SK-N-SH (cell line): Measurements from ENCODE around the gene GPRC5A. TPM values are rescaled to one million over a fixed set of nuclear protein-coding genes. Genes with fewer than 3 reads are reported as not detected.

ENCODE experiments used
- CTCF ChIA-PET: fragments of 300-600, 350-600 bp; formaldehyde crosslinking; extraction: SDS; loops from one replicate; lab custom pipeline; 2021; lab: Yijun Ruan, JAX
- POLR2A ChIA-PET: fragments of 350-600 bp; sonication (Branson Sonifier 250); formaldehyde crosslinking; extraction: SDS; loops from one replicate; lab custom pipeline; 2020; ENCODE audit warnings: antibody characterized with exemption, inconsistent platforms; lab: Yijun Ruan, JAX
- DNase-seq: peaks from one replicate; pipeline ENCODE4 v3.0.0; 2012
- H2AFZ ChIP-seq: fragments of 200-600 bp; sonication (generic); 2 replicates; pipeline ENCODE4 v1.8.1; 2016; ENCODE audit warnings: antibody characterized with exemption, mild to moderate bottlenecking, low read depth
- H3F3A ChIP-seq: fragments of 200-600 bp; sonication (generic); replicated peaks from 2 replicates; pipeline ENCODE3; 2016; ENCODE audit warnings: antibody characterized with exemption, mild to moderate bottlenecking; ENCODE audit not compliant: insufficient read depth
- H3K27ac ChIP-seq, 2 experiments: fragments of 200-500 bp in 1 of 2; fragments of 200-600 bp in 1 of 2; sonication (Bioruptor generic) in 1 of 2; sonication (generic), shearing (Covaris generic) in 1 of 2; 2 replicates each; pipeline versions ENCODE4 v1.5.1 to v1.6.1; 2014 to 2016; ENCODE audit warnings: low read depth in 2 of 2, inconsistent platforms in 1 of 2, low read length in 1 of 2, mild to moderate bottlenecking in 1 of 2, mixed read lengths in 1 of 2
- H3K27me3 ChIP-seq: fragments of 200-600 bp; sonication (generic), shearing (Covaris generic); 2 replicates; pipeline ENCODE4 v1.6.1; 2016; ENCODE audit warnings: mixed run types; ENCODE audit not compliant: insufficient read depth
- H3K36me3 ChIP-seq, 2 experiments: fragments of 200-500 bp in 1 of 2; fragments of 200-600 bp in 1 of 2; sonication (Bioruptor generic) in 1 of 2; sonication (generic) in 1 of 2; replicated peaks in 1 of 2; 2 replicates each; pipeline versions ENCODE3 to v1.5.1; 2014 to 2016; ENCODE audit warnings: low read length in 1 of 2, mild to moderate bottlenecking in 1 of 2; ENCODE audit not compliant: insufficient read depth in 2 of 2, control insufficient read depth in 1 of 2
- H3K4me1 ChIP-seq, 2 experiments: fragments of 200-500 bp in 1 of 2; fragments of 200-600 bp in 1 of 2; sonication (Bioruptor generic) in 1 of 2; sonication (generic), shearing (Covaris generic) in 1 of 2; 2 replicates each; pipeline versions ENCODE4 v1.5.1 to v1.6.1; 2014 to 2016; ENCODE audit warnings: low read depth in 1 of 2, low read length in 1 of 2, mixed run types in 1 of 2; ENCODE audit not compliant: insufficient read depth in 2 of 2, control insufficient read depth in 1 of 2
- H3K4me2 ChIP-seq: fragments of 200-600 bp; sonication (generic), shearing (Covaris generic); 2 replicates; pipeline ENCODE4 v1.6.1; 2017; ENCODE audit warnings: mixed run types
- H3K4me3 ChIP-seq, 2 experiments: fragments of 200-500 bp in 1 of 2; fragments of 200-600 bp in 1 of 2; sonication (Bioruptor generic) in 1 of 2; sonication (generic), shearing (Covaris generic) in 1 of 2; 2 replicates each; pipeline versions ENCODE4 v1.5.1 to v1.8.1; 2014 to 2016; ENCODE audit warnings: low read depth in 2 of 2, inconsistent platforms in 1 of 2, low read length in 1 of 2, mild to moderate bottlenecking in 1 of 2, mixed read lengths in 1 of 2, moderate library complexity in 1 of 2
- H3K79me2 ChIP-seq: fragments of 200-600 bp; sonication (generic); 2 replicates; pipeline ENCODE4 v1.8.1; 2017; ENCODE audit warnings: mild to moderate bottlenecking; ENCODE audit not compliant: insufficient read depth
- H3K9ac ChIP-seq: fragments of 200-600 bp; sonication (generic); 2 replicates; pipeline ENCODE4 v1.6.1; 2017; ENCODE audit warnings: mixed run types
- H3K9me2 ChIP-seq: fragments of 200-600 bp; sonication (generic); 2 replicates; pipeline ENCODE4 v1.6.1; 2017; ENCODE audit warnings: mixed run types
- H3K9me3 ChIP-seq: fragments of 200-600 bp; sonication (generic); 2 replicates; pipeline ENCODE4 v1.6.1; 2017; ENCODE audit warnings: mixed run types, mild to moderate bottlenecking, moderate library complexity
- H4K20me1 ChIP-seq: fragments of 200-600 bp; sonication (generic); 2 replicates; pipeline ENCODE4 v1.6.1; 2017; ENCODE audit warnings: mild to moderate bottlenecking, mixed run types; ENCODE audit not compliant: insufficient read depth
- CHD2 ChIP-seq: fragments of 150-350 bp; IDR thresholded peaks from 2 replicates; pipeline ENCODE4 v1.6.1; 2018; ENCODE audit warnings: low read length; ENCODE audit not compliant: partially characterized antibody
- ELF1 ChIP-seq: IDR thresholded peaks from 2 replicates; pipeline ENCODE4 v1.4.0; 2012
- EP300 ChIP-seq, 2 experiments: IDR thresholded peaks; 2 replicates each; pipeline versions ENCODE4 v1.4.0 to v1.6.1; 2012; ENCODE audit warnings: borderline replicate concordance in 1 of 2, low read depth in 1 of 2, low read length in 1 of 2
- FOXJ3 ChIP-seq: sonication (generic); formaldehyde crosslinking; IDR thresholded peaks from 2 replicates; pipeline ENCODE4 v1.5.1; 2020; ENCODE audit warnings: mild to moderate bottlenecking, missing genetic modification reagents
- GATA2 ChIP-seq: sonication (generic); formaldehyde crosslinking; IDR thresholded peaks from 2 replicates; pipeline ENCODE4 v1.5.0; 2020; ENCODE audit warnings: mild to moderate bottlenecking, missing genetic modification reagents
- IRF3 ChIP-seq: fragments of 150-350 bp; IDR thresholded peaks from 2 replicates; pipeline ENCODE4 v1.6.1; 2016; ENCODE audit warnings: mild to moderate bottlenecking, low read depth, low read length
- MXI1 ChIP-seq: IDR thresholded peaks from 2 replicates; pipeline ENCODE4 v1.6.1; 2012; ENCODE audit warnings: mild to moderate bottlenecking, low read depth, low read length, improper control_type of control experiment
- NFIC ChIP-seq: IDR thresholded peaks from 2 replicates; pipeline ENCODE4 v1.4.0; 2012; ENCODE audit warnings: borderline replicate concordance
- RCOR1 ChIP-seq: fragments of 150-350 bp; IDR thresholded peaks from 2 replicates; pipeline ENCODE4 v1.6.1; 2017; ENCODE audit warnings: antibody characterized with exemption, low read length
- RFX5 ChIP-seq: IDR thresholded peaks from 2 replicates; pipeline ENCODE4 v1.6.1; 2012; ENCODE audit warnings: mild to moderate bottlenecking, improper control_type of control experiment, low read length
- SMC3 ChIP-seq: IDR thresholded peaks from 2 replicates; pipeline ENCODE4 v1.6.1; 2012; ENCODE audit warnings: low read depth, low read length, improper control_type of control experiment
- TAF1 ChIP-seq: IDR thresholded peaks from 2 replicates; pipeline ENCODE4 v1.6.1; 2012; ENCODE audit warnings: low read depth, mild to moderate bottlenecking, low read length, moderate library complexity, borderline replicate concordance
- TEAD4 ChIP-seq: IDR thresholded peaks from 2 replicates; pipeline ENCODE4 v1.4.0; 2012; ENCODE audit warnings: mild to moderate bottlenecking, borderline replicate concordance; ENCODE audit not compliant: insufficient read depth
- USF1 ChIP-seq: IDR thresholded peaks from 2 replicates; pipeline ENCODE4 v1.4.0; 2012; ENCODE audit warnings: low read depth, borderline replicate concordance
- USF2 ChIP-seq: fragments of 150-350 bp; IDR thresholded peaks from 2 replicates; pipeline ENCODE4 v1.6.1; 2017; ENCODE audit warnings: antibody characterized with exemption, low read length, low read depth, borderline replicate concordance
- WGBS: methylation state at CpG from one replicate; pipeline ENCODE4 v1.1.6; 2017; ENCODE audit warnings: low lambda C conversion rate; 5-methylcytosine and 5-hydroxymethylcytosine counted together
- polyA plus RNA-seq, 3 experiments: library from polyadenylated mRNA; depleted of rRNA; stranded (reverse); fragments of >200 nt; gene quantifications; 2 replicates each; pipeline ENCODE4 v1.2.3, GENCODE V29; 2012

Gene GPRC5A
- polyA plus RNA-seq, 1 of the 3 experiments (the other 2 are of a cell fraction), result 12.7 TPM

GRCh38 chr12:12881151-12881909 is 10.0 kb upstream of the GPRC5A start:
- no peak for DNase-seq
- Histone ChIP-seq H3K9ac (no peak overlapping the region), H3K9me3 (no peaks in the 10 kb centered on the region), H3K36me3 (no peaks in the 10 kb centered on the region), H2AFZ (peak overlapping the region; percentile 58; the same call in 1 of the 2 replicates), H3K27me3 (no peaks in the 10 kb centered on the region), H3K4me1 (peaks cover 5 to 9% of the 10 kb centered on the region in 2 experiments; a peak in 2 of 4 replicates), H3K9me2 (no peaks in the 10 kb centered on the region), H3F3A (peaks cover 5% of the 10 kb centered on the region), H3K4me3 (no peak overlapping the region), H4K20me1 (no peaks in the 10 kb centered on the region), H3K4me2 (no peak overlapping the region), H3K27ac (no peak overlapping the region), H3K79me2 (no peaks in the 10 kb centered on the region)
- WGBS, result 49% methylated on average over 11 of the region's 11 CpGs
- TF ChIP-seq SMC3, result no peak
- TF ChIP-seq FOXJ3, result no peak
- no peak for TF ChIP-seq ELF1
- no peak for TF ChIP-seq RCOR1
- no peak for TF ChIP-seq CHD2
- no peak for TF ChIP-seq MXI1
- TF ChIP-seq USF2, result no peak
- no peak for TF ChIP-seq USF1
- TF ChIP-seq IRF3, result no peak
- TF ChIP-seq RFX5, result no peak
- no peak for TF ChIP-seq TAF1
- no peak for TF ChIP-seq EP300 (IDR thresholded peaks at IDR 0.05; ENCODE audit: borderline replicate concordance in 1 of 2, low read depth in 1 of 2, low read length in 1 of 2)
- TF ChIP-seq TEAD4, result no peak
- no peak for TF ChIP-seq NFIC
- ChIA-PET POLR2A (no interaction called here), CTCF (interaction anchor here (0.8 to 2.3 kb wide), 2 partner anchors 69 to 331 kb away, joined by 3 to 7 read pairs; partner anchors contain the start of gene DDX47)

GRCh38 chr12:12882288-12882687 is 9.1 kb upstream of the GPRC5A start:
- Histone ChIP-seq H3K9me2 (no peaks in the 10 kb centered on the region), H3K4me1 (peaks cover 5 to 7% of the 10 kb centered on the region in 2 experiments; a peak in 2 of 4 replicates), H3K27ac (no peak overlapping the region), H2AFZ (no peak overlapping the region), H3F3A (peaks cover 1% of the 10 kb centered on the region), H3K27me3 (no peaks in the 10 kb centered on the region), H3K9me3 (no peaks in the 10 kb centered on the region), H3K4me2 (no peak overlapping the region), H4K20me1 (no peaks in the 10 kb centered on the region), H3K9ac (no peak overlapping the region), H3K79me2 (no peaks in the 10 kb centered on the region), H3K36me3 (no peaks in the 10 kb centered on the region), H3K4me3 (no peak overlapping the region)
- no peak for DNase-seq
- POLR2A ChIA-PET, result no interaction called here
- CTCF ChIA-PET, result no interaction called here
- TF ChIP-seq GATA2 (CRISPR knock-in tag), result no peak
- no peak for TF ChIP-seq RFX5
- TF ChIP-seq FOXJ3, result no peak
- TF ChIP-seq USF2, result no peak
- TF ChIP-seq TAF1, result no peak
- 100% methylated on average over 2 of the region's 5 CpGs for WGBS
